ENCODE measurements around the gene ACYP1.

The ACYP1 gene

DNA sequence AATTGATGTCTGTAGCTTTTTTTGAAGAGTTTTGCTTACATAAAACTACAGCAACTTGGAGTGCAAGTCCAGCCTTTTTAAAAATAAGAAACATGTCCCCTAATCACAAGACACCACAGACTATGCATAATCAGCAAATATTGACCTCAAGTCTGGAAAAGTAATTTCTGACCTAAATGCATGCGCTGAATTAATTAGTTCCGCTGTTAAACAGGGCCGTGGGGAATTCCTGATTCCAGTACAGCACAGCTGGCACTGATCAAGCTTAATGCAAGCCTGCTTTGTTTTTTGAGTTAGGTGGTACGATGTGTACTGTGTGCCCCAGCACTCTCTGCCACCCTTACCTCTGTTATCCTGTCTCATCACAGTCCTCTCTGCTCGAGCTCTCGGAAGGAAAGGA is 21.8 kb downstream of the ACYP1 start:
- H3K4me3 ChIP-seq (ENCODE audit: low read depth, low read length): no peak overlapping the region
- TF ChIP-seq, protein P1, sequence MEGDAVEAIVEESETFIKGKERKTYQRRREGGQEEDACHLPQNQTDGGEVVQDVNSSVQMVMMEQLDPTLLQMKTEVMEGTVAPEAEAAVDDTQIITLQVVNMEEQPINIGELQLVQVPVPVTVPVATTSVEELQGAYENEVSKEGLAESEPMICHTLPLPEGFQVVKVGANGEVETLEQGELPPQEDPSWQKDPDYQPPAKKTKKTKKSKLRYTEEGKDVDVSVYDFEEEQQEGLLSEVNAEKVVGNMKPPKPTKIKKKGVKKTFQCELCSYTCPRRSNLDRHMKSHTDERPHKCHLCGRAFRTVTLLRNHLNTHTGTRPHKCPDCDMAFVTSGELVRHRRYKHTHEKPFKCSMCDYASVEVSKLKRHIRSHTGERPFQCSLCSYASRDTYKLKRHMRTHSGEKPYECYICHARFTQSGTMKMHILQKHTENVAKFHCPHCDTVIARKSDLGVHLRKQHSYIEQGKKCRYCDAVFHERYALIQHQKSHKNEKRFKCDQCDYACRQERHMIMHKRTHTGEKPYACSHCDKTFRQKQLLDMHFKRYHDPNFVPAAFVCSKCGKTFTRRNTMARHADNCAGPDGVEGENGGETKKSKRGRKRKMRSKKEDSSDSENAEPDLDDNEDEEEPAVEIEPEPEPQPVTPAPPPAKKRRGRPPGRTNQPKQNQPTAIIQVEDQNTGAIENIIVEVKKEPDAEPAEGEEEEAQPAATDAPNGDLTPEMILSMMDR (IDR thresholded peaks at IDR 0.05; ENCODE audit: low read depth, low read length): no peak

DNA sequence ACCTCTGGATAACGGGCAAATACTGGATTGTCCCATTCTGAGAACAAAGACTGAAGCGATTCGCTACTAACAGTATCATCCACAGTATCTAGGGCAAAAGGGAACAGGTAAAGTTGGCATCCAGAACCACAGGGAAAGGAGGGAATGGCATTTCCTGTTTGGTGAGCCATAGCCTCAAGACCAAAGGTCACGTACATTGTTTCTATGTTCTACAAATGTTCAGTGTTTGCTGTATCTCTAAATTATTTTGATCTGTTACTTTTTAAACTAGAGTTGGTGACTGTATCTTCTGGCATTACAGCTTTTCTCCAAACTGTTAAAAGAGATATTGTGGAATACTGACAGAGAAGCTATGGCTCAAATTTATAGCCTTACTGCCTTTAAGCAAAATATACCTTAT is 22.2 kb downstream of the ACYP1 start:
- TF ChIP-seq, protein P1 (IDR thresholded peaks at IDR 0.05; ENCODE audit: low read depth, low read length): no peak
- no peak overlapping the region for H3K4me3 ChIP-seq (ENCODE audit: low read depth, low read length)

DNA sequence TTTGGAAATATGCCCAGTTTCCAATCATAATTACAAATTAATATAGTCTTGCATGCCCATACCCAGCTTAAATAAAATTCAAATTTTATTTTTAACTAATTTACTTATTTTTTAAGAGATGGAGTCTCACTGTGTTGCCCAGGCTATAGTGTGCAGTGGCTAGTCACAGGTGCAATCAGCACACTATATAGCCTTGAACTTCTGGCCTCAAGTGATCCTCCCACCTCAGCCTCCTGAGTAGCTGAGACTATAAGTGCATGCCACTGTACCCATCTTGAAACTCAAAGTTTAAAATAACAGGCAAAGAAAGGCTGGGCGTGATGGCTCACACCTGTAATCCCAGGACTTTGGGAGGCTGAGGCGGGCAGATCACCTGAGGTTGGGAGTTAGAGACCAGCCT is 22.9 kb downstream of the ACYP1 start:
- H3K4me3 ChIP-seq (ENCODE audit: low read depth, low read length): no peak overlapping the region
- TF ChIP-seq, protein P1 (IDR thresholded peaks at IDR 0.05; ENCODE audit: low read depth, low read length): no peak

DNA sequence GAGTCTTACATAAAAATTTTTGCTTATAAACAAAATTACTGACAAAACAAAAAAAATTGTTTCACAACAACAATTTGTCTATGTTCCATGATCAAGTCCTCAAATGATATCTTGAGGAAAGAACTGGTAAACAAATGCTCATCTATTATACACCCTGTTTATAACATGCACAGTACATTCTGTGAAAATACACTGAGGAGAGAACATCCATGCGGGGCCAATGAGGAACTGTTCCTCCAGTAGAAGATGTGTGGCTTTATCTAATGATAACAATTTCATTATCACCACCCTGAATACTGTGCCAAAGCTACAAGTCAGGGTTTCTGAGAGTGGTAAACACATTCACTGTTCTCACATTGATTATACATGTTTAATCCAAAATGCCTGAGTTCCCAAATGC is 23.3 kb downstream of the ACYP1 start:
- H3K4me3 ChIP-seq (ENCODE audit: low read depth, low read length): no peak overlapping the region
- TF ChIP-seq, protein P1 (IDR thresholded peaks at IDR 0.05; ENCODE audit: low read depth, low read length): no peak

DNA sequence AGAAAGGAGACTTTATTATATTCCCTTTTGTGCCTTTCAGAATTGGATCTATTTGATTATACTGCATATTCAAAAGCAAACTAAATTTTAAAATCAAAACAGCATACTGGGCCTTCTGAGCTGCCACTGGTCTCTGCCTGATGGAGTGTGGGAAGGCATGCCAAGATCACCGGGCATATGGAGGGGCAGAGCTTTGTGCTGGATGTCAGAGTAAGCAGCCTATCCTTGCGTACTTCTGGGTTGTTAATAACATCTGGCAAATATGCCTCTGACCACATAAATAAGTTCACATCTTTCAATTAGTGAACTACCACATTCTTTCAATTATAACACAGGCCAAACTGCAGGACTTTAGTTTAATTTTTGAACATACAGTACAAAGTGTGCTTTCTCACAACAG is 30.9 kb downstream of the ACYP1 start:
- no peak overlapping the region for H3K4me3 ChIP-seq (ENCODE audit: low read depth, low read length)
- TF ChIP-seq, protein P1 (IDR thresholded peaks at IDR 0.05; ENCODE audit: low read depth, low read length): no peak

DNA sequence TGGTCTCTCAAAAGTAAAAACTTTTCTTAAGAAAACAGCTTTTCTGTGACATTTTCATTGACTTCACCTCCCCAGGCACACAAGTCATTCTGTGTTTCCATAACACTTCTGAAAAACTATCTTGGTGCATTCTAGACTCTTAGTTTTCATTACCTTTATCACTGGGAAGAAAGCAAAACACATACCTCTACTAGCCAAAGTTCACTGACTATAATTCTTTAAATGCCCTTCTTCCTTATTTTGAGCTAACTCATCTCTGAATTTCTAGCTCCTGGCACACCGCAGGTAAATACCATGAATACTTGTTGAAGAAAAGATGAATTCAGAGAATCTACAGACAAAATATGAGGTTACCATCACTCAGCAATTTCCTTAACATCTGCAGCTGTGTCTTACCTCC is 33.7 kb downstream of the ACYP1 start:
- TF ChIP-seq, protein P1 (IDR thresholded peaks at IDR 0.05; ENCODE audit: low read depth, low read length): no peak
- H3K4me3 ChIP-seq (ENCODE audit: low read depth, low read length): no peak overlapping the region

DNA sequence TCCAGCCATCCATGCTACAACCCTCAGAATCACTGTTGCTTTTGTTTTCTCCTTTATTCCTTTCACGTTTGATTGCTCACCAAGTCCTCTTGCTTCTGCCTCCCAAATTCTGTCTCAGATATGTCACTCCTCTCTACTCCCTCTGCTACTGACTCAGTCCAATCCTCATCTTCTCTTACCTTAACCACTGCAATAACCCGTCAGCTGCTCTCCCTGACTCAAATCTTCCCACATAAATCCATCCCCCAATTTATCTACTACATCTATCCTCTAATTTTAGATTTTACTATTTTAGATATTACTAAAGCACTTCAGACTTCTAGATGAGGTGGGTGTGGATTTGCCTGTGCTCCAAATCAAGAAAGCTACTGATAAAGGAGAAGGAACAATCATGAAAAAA is 37.9 kb downstream of the ACYP1 start:
- H3K4me3 ChIP-seq (ENCODE audit: low read depth, low read length): no peak overlapping the region
- TF ChIP-seq, protein P1 (IDR thresholded peaks at IDR 0.05; ENCODE audit: low read depth, low read length): no peak
